NCI-H1436 treated with DMSO at 0.1 percent for 48 hours (cell line): ENCODE measurements around the gene FSHB.
"Not testable (repeated sequence)": the region's sequence is repeated elsewhere in the genome, so short reads cannot be mapped to it uniquely, and the experiment has no call there.

Source experiments
- DNase-seq: peaks from one replicate; lab custom pipeline; 2025; lab: John Stamatoyannopoulos, UW

The FSHB gene

DNA sequence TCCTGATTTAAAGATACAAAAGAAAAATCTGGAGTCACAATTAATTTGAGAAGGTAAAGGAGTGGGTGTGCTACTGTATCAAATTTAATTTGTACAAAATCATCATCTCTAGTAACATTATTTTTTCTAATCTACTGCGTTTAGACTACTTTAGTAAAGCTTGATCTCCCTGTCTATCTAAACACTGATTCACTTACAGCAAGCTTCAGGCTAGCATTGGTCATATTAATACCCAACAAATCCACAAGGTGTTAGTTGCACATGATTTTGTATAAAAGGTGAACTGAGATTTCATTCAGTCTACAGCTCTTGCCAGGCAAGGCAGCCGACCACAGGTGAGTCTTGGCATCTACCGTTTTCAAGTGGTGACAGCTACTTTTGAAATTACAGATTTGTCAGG, at the start of gene FSHB:
Gene FSHB, plus strand, starts transcription at position 301 of the 400 bp plus-strand sequence. CDS start 889 bp downstream, outside the sequence.
- no peak for DNase-seq

DNA sequence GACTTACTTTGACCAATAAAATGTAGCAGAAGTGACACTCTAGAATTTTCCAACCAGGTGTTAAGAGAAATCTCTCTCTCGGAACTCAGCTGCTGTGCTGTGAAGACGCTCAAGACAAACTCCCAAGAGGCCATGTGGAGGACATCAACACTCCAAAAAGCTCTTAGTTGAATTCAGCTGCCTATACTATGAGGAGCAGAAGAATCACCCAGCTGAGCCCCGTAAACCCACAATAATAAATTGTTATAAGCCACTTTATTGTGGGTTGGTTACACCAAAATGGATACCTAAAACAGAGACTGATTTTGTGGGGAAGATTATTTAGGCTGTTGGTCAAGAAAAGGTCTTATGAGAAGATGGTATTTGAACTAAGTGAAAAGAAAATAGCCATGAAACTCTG, 44.1 kb upstream of the FSHB start:
- no peak for DNase-seq

DNA sequence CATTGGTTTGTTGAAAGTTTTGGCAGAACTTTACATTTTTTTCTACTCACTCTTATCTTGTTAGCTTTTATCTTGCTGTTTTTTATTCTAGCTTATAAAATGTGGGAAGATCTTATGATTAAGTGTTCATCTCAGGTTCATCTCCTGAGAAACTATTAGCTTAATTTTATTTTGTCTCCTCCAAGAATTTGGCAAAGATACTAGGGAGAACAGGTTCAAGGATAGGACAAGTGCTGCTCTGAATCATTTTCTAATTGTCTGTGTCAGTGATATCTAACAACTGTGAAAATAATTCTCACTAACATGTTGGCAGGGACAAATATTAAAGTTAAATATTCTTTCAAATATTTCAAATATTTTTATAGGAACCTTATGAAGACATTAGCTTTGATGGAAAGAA, 38.2 kb upstream of the FSHB start:
- DNase-seq: no peak

DNA sequence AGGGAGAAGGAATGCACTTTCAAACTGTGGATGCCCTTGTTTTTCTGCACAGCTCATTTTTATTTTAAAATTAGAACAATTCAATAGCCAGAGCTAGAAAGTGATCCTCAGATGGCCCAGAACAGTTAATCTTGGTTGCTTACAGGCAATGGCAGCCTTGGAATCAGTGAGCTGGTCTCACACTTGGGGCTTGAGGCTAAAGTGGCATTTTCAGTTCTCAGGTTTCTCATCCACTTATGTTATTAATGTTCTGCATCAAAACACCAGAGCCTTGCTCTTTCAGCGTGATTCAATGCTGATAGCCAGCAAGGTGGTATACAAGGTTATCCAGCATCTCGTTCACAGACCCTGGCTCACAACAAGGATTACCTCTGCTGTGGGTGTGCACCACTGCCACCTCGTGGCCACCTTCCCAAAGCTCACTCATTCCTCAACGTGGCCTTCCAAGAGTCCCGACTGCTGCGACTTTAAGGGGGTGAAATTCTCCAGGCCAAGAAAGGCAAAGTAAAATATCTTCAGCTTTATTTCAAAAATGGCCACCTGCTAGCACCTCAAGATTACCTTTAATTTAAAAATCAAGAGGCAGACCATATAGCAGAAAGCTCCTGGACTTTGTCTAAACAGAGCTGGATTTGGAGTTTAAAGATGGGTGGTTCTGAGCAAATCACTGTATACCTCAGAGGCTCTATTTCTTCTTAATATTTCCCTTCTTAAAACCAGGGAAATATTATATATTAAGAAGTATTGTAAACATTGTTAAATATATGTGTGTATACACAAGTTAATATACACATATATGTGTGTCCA, 34.2 kb upstream of the FSHB start:
- no peak for DNase-seq

DNA sequence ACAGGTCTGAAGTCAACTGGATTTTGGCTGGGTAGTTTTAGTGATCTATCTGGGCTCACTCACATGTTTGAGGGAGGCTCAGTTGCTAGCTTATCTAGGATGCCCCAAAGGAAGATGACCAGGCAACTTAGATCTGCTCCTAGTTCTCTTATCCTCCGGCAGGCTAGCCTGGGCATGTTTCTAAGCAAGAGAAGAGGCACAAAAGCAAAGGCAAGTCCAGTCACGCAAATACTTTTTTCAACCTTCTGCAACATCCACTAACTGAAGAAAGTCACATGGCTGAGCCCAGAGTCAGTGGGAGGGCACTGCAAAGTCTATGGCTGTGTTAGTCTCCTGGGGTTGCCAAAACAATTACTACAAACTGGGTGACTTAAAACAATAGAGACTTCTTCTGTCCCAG, 32.9 kb upstream of the FSHB start:
- DNase-seq: no peak

DNA sequence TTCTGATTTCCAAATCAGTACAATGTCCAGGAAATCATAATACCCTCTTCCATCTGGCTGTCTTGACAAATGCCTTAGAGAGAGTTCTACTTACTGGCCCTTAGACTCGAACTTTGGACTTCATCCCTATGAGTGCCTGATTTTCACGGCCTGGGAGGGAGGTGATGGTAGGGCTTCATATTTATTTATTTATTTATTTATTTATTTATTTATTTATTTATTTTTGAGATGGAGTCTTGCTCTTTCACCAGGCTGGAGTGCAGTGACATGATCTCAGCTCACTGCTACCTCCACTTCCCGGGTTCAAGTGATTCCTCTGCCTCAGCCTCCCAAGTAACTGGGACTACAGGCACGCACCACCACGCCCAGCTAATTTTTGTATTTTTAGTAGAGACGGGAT, 27.8 kb upstream of the FSHB start:
- not testable (repeated sequence) for DNase-seq

DNA sequence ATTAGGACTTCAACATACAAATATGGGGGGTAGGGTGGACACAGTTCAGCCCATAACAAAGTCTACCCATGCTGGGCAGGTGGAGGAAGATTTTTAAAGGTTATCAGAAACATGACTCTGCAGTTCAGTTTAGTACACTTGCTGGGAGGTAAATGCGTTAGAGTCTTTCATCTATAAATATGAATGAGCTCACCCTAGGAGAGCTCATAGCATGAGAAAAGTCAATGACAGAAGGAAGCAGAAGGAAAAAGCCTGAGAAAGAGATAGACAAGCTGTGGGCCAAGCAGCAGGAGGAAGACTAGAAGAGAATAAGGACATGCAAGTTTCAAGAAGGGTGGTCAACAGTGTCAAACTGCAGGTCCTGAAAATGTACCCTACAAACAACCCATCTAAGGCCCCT, 27.0 kb upstream of the FSHB start:
- no peak for DNase-seq

DNA sequence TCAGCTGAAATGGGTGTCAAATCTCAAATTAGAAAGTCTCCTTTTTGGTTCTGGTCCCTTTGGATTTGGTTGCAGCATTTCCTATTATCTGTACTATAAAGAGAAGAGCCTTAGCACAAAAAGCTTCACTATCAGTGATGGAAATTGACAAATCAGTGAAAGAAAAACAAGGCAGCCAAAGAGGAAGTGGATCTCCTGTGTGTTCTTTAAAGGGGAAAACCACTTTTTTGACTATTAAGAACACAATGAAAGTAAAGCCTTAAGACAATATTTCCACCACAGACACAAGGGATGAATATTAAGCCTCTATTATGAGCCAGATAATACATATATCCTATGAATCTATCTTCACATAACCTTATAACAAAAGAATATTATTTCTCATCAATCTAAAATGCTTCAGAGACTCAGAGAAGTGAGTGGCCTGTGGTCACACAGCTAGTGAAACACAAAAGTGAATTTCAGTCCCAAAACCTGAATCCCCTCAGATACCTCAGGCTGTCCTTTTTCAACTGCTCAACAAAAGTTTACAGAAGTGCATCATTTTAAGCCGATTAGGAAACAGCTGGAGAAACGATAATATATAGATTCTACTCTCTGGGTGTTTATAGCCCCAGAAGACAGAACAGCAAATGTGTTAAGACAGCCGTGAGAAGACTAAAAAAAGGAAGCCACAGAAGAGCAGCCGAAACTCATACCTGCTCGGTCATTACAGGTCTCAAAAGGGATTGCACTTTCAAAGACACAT, 24.4 kb upstream of the FSHB start:
- no peak for DNase-seq

DNA sequence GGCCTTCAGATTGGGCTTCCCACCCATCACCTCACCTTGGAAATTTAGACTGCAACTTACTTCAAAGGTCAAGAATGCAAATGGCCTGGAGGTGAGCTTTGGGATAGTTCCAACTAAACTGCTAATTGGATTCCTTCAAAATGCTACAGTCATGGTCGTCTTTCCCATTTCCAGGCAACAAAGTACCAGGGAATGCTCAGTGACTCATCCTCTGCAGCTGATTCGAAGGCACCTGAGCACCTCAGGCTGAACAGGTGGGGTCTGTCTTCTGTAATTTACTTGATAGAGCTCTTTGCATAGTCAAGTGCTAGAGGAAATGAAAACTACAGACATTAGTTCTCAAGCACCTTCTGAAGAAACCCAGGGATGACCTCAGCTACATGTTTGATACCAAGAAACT, 20.5 kb upstream of the FSHB start:
- DNase-seq: no peak

DNA sequence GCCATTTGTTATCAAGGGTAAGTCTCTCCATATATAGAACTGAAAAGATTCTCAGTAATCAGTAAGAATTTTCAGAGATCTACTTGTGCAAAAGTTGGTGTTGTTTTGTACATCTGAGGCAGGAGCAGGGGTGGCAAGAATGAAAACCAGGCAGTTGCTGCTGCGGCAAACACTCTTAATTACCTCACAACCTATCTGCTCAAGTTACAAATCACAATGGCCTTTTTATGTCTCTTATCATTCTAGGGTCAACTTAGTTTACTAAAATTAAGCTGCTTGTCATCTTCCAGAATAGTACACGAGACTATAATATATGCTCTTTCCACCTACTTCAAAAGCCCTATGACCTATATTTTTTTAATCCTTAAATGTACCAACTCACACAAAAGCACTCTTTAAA, 14.3 kb upstream of the FSHB start:
- DNase-seq: no peak

DNA sequence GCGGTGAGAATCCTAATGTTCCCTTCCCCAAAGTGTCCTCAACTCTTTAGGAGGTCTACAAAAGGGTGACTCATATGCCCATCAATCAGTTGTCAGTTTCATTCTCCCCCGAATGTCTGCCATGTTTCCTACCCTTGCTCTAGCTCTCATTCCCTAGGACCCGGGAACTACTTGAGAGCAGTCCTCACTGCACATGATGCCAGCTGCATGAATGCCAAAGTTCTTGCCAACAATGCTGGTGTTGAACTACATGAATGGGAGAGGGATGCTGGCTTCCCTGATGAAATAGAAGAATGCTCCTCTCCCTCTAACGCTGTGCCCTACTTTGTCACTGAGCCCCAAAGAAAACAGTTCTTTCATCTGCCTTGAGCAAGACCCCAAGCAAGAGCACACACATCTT, 12.5 kb upstream of the FSHB start:
- DNase-seq: no peak

DNA sequence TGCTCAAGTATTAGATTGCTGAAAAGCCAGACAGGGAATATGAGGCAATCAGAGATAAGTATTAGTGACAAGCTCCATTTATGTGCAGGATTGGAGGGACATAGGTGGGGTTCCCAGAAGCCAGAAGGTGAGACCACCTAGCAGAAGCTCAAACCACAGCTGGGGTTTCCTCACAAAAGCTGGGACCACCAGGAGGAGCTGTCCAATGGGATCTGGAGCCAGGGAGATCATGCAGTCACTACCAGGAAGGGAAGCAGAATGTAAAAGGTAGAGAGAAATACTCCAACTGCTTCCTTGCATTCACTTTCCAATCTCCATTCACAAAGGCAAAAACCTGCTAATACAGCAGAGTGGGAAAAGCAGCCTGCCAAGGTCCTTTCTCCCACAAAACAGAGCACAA, 5.2 kb upstream of the FSHB start:
- no peak for DNase-seq

DNA sequence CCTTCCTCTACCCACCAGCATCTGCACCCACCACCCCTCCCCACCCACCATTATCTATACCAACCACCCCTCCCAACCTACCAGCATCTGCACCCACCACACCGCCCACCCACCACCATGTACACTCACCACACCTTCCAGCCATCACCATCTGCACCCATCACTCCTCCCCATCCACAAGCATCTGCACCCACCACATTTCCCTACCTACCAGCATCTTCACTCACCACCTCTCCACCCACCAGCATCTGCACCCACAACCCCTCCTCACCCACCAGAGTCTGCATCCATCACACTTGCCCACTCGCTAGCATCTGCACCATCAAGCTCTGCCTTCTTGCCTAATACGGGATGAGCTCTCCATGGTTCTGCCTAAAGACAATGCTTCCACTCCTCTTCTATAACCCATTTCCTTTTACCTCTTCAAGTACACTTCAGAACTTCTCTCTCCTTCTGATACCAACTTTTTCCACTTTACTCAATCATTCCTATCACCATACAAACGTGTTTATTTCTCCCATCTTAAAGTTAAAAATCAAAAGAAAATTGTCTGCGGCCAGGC, 2.4 kb upstream of the FSHB start:
- DNase-seq: no peak

DNA sequence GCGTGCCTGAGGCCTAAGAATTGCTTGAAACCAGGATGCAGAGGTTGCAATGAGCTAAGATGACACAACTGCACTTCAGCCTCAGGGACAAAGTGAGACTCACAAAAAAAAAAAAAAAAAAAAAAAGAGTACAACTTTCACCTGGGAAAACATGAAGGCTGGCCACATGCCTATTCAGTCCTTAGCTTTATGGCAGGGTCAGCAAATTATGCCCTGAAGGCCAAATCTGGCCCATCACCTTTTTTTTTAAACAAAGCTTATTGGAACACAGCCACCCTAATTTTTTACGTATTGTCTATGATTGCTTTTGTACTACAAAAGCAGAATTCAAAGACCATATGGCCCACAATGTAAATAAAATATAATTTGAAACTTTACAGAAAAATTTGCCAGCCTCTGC, 8.2 kb downstream of the FSHB start:
- no peak for DNase-seq

DNA sequence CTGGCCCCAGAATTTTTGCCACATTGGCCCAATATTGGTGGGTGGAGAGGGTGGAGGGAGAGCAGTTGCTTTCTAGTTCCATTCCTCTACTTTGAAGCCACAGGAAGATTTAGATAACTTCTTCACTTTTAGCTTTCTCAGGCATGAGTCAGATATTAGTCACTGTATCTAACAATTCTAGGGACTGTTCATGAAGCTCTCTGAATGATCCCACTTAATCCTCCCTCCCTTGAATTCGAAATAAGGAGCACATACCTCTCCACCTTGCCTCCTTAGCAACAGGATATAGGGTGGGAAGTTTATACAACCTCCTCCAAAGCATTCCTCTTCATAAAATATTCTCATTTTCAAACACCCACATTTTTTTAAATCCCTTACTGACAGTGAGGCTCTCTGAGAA, 13.5 kb downstream of the FSHB start:
- DNase-seq: no peak

DNA sequence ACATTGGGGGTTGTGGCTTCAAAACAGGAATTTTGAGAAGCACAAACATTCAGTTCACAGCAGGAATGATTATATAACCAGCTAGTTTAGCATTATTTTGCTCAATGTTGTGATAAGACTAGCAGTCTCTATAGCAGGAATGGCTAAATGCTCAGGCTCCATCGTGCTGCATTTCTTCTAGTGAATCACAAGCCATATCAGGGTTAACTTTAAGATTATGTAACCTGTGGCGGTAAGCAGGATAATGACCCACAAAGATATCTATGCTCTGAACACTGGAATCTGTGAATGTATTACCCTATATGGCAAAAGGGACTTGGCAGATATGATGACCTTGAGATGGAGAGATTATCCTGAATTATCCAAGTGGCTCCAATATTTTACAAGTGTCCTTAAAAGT, 14.8 kb downstream of the FSHB start:
- no peak for DNase-seq

DNA sequence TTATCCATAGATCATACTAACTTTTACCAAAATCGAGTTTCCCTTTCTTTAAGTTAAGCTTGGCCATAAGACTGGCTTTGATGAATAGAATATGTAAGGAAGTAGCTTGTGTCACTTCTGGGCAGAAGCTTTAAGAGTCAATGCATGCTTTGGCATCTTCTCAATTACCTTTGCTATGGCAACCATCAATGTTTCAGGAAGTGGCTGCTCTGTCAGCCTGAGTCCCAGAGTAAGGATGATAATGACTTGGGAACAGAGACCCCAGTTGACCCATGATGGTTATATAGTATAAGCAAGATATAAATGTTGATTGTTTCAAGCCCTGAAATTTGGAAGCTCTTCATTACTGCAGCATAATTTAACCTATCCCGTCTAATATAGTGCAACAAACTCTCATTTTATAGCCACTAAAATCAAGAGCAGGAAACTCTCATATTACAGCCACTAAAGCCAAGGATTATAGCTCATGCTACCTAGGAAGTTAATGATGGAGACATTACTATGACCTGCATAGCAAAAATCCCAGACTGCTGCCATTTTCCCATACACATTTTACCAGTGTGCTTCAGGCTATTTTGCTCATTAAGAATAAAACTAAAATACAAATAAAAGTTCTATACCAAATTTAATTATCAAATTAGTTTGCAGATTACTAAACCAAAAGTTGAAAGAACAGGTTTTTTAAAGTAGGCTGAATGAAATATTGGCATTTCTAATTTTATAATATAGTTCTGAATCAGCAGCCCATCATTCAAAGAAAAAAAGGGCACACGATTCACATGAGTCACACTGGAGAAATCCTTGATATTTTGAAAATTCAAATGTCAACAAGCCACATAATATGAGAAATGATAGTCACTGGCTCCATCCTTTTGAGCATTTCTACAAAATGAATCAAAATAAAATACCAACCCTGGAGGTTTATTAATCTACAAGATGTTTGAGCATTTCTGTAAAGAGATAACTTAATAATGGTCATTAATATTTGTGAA, 23.8 kb downstream of the FSHB start:
- no peak for DNase-seq

DNA sequence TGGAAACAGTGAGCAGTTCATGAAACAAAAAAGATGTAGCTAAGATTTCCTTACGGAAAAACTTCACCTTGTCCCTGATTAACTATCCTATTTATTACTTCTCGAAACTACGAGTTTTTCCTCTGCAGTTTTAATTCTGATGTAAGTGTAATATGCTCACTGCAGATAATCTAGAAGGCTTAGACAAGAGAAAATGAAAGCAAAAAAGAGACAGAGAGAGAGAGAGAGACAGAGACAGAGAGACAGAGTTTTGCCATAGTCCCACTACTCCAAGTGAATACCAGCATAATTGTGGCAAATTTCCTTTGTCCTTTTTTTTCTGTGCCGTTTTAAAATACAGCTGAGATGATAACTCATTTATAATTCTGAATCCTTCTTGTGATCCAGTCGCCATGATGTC, 24.8 kb downstream of the FSHB start:
- no peak for DNase-seq

DNA sequence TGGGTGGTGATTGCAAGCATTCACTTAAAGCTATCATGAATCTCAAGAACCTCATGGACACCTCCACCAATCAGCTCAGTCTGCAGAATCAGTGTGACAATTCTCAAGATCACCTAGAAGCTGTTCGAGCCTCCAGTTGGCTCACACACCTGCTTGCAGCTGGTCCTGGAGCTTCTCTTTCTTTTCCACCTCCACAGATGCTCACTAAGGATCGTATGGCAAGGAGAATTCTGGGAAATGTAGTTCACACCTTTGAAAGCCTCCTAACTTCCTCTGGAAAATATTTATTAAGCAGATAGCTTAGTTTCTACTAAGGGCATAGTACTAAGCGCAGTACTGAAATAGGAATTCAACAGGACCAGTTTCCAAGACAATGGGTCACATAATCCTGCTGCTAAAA, 26.2 kb downstream of the FSHB start:
- DNase-seq: no peak

DNA sequence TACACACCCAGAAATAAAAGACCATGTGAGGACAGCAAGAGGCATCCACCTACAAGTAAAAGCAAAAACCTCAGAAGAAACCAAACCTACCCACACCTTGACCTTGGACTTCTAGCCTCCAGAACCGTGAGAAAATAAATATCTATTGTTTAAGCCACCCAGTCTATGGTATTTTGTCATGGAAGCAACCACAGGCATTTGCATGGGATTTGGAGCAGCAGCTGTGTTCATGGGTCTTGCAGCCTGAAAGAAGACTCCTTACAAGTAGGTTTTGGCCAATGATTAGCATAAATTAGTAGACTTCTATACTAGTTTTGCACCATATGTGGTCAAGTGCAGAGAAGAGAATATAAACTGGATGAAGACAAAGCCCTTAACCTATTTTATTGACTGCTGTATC, 27.9 kb downstream of the FSHB start:
- DNase-seq: no peak

DNA sequence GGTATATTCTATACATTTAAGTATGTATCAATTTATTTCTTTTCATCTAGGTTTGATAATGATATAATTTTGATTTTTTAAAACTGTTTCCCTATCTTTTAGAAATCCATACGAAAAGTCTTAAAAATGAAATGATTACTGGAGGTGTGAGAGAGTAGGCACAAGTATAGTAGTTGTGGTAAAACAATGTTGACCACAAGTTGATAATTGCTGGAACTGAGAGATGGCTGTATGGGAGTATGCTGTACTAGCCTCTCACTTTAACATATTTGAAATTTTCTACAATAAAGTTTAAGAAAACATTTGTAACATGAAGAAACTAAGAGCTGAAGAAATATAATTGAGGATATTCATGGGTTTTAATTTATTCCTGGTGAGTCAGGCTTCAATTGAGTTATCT, 30.0 kb downstream of the FSHB start:
- no peak for DNase-seq

DNA sequence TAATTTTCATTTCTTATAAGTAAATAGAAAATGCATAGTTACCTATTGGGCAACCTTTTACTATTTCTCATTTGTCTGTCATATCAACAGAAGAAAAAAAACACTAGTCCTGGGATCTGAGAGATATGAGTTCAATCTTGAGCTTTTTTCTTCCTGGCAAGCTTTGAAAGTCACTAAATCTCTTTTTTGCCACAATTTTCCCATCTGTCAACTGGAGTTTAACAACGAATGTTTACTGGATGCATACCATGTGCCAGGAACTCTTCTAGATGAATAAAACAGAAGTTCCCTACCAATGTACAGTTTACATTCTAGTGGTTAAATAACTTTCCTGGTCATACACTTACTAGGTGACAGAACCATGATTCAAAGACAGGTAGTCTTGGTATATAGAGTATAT, 31.0 kb downstream of the FSHB start:
- DNase-seq: no peak
